Ureter (tissue), 1 donor: Measurements from ENCODE around the gene OTOP1. TPM values are rescaled to one million over a fixed set of nuclear protein-coding genes. Genes with fewer than 3 reads are reported as not detected.
"Not testable (repeated sequence)": the region's sequence is repeated elsewhere in the genome, so short reads cannot be mapped to it uniquely, and the experiment has no call there.

Experiments
- DNase-seq: peaks from one replicate; pipeline ENCODE4 v3.0.0-alpha.2; 2020; ENCODE audit warnings: low spot score
- total RNA-seq: library from RNA; stranded (reverse); gene quantifications from one replicate; pipeline ENCODE4 v1.2.4, GENCODE V29; 2023
- donor health status: DM: yes; HTN: yes; CAD: no.

Gene OTOP1
- total RNA-seq, 1 donor from 2014 or later = not detected

GRCh38 chr4:4164532-4165173, 62.1 kb downstream of the OTOP1 start:
- DNase-seq = not testable (repeated sequence)

- not testable (repeated sequence) for DNase-seq
Measured at GRCh38 chr4:4162186-4162585, 64.5 kb downstream of the OTOP1 start.

GRCh38 chr4:4160956-4161665, 65.6 kb downstream of the OTOP1 start:
- peak; percentile 56 for DNase-seq

GRCh38 chr4:4145622-4146021, 81.1 kb downstream of the OTOP1 start:
- DNase-seq = not testable (repeated sequence)

GRCh38 chr4:4143376-4143775, 83.4 kb downstream of the OTOP1 start:
- DNase-seq = not testable (repeated sequence)

GRCh38 chr4:4142679-4143078, 84.0 kb downstream of the OTOP1 start:
- not testable (repeated sequence) for DNase-seq

GRCh38 chr4:4141186-4141585, 85.5 kb downstream of the OTOP1 start:
- DNase-seq = not testable (repeated sequence)

Other genes with a start within 250 kb of the OTOP1 start
- gene TMEM128, start 21.3 kb upstream of the OTOP1 start, total RNA-seq = 26.8 TPM
- 14.6 TPM for gene LYAR, start 63.2 kb upstream of the OTOP1 start, total RNA-seq
- 11.9 TPM for gene ZBTB49, start 63.3 kb upstream of the OTOP1 start, total RNA-seq
- 28.3 TPM for gene NSG1, start 160.2 kb upstream of the OTOP1 start, total RNA-seq